Activated T-helper 1 cell treated with Interleukin-2 at 50 U/mL for 16 hours (primary cell): ENCODE measurements around the gene MAGI2.

Experiments
- DNase-seq: peaks from one replicate; pipeline ENCODE4 v3.0.0-alpha.2; 2020; ENCODE audit warnings: low read depth

MAGI2 gene

GRCh38 chr7:79245623-79246249, 207.7 kb downstream of the MAGI2 start:
- no peak for DNase-seq

DNA sequence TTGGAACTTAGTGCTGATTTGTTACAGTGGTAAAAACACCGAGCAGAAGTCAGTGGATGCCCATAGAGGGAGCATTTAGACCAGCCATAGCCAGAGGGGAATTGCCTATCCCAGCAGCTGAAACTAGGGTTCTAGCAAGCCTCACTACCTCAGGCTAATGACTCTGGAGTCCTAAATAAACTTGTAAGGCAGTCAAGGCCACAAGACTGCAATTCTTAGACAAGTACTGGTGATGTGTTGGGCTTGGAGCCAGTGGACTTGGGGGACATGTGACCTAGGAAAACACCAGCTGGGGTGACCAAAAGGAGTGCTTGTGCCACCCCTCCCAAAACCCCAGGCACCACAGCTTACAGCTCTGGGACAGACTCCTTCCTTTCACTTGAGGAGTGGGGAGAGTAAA, 209.0 kb downstream of the MAGI2 start:
- DNase-seq, result no peak

DNA sequence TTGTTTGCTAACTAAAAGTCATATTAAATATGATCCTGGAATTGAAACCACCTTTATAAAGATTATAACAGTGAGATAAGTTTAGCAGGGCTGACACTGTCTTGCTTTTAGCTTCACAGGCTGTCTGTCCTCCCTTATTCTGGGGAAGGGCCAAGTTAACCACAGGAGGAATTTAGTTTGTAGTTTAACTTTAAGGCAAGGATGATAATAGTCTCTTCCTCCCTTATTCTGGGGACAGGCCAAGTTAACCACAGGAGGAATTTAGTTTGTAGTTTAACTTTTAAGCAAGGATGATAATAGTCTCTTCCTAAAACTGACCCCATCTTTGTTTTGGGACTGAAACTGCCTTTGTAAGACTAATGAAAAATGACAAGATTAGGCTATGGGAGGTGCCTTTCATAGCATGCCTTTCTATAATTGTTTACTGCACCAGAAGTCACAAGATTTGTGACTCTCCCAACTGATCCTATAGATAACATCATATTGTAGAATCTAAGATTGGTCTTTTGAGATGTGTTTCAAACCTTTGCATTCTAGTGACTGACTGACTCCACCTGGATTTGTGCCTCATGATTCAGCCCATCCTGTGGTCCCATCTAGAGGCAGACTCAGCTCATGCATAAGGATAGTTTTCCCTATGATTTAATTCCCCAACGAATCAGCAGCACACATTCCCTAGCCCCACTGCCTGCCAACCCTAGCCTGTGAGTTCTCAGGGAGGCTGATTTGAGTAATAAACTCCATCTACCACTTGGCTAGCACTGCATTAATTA, 212.0 kb downstream of the MAGI2 start:
- no peak for DNase-seq

DNA sequence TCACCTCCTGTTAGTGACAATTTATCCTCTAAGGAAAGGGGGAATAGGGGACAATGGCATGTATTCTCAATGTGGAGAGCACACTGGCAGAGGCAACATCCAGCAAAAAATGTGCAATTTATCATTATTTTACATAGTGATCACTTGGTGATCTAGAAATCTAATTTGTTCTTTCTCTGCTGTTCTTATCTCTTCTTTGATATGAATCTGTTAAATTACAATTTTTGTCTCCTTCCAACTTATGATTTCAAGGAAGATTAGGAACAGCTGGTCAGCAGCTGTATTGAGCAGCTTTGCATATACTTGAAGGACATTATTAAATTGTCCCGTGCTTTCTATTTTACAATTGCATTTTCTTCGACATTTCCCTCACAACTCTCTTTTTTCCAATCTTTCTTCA, 213.1 kb downstream of the MAGI2 start:
- no peak for DNase-seq

DNA sequence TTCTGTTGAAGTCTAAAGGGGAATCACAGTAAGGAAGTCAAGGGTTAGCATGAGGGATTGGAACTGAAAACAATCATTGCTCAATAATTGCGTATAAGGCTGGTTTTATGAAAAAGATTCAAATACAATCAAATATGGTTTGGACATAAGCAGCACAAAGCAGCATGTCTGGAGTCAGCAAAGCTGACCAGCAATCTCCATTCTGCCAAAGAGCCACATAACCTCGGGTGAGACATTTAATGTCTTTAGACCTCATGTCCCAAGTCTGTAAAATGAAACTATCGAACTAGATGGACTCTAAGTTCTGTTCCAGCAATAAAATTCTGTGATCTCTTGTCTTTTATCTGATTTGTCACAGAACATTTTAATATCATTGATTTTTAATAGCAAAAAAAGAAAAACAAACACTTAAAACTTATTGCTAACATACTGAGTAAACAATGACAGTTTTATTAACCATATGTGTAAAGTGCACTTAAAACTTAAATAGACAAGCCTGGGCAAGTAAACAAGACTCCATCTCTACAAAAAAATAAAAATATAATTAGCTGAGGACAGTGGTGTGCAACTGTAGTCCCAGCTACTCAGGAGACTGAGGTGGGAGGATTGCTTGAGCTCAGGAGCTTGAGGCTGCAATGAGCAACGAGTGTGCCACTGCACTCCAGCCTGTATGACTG, 217.0 kb downstream of the MAGI2 start:
- DNase-seq, result no peak

GRCh38 chr7:79227044-79227443, 226.4 kb downstream of the MAGI2 start:
- DNase-seq, result no peak

- no peak for DNase-seq
Observed at GRCh38 chr7:79221211-79221610, 232.3 kb downstream of the MAGI2 start.

DNA sequence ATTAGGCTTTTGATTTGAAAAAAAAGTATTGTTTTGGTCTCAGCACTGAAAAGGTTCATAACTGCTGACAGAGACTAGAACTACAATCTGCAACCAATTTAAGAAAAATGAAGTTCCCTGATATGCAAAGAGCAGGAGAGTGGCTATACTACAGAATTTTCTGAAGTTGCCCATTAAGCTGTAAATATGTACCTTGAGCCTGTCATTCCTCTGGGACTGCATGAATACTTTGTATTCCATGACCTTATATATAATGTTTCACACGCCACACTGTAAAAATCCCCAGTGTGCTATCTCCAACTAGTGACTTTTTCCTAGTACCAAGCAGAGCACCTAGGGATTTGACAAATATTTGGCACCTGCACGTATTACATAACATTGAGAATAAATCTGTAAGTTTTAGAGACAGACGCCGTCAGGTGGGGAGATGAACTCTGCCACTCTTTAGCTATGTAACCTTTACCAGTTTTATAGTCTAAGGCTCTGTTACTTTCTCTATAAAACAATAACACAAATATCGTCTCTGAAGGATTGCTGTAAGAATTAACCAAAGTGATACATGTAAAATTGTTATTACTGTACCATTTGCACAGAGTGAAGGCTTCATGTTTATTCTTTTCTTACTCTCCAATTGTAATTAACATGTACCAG, 235.4 kb downstream of the MAGI2 start:
- no peak for DNase-seq

- DNase-seq, result no peak
Observed at GRCh38 chr7:79217468-79217867, 236.0 kb downstream of the MAGI2 start.

DNA sequence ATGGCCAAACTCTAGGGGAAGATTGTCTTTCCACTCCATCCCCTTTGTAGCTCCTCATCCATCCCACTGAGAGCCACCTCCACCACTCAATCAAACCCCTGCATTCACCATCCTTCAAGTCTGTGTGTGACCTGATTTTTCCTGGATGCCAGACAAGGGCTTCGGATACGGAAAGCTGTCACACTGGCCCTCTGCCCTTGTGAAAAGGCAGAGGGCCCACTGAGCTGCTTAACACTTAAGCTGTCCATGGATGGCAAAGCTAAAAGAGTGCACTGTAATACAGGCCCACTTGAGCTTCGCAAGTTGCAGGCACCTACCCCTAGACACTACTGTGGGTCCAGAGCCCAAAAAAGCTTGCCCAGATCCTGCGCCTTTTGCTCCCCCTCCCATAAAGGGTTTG, 237.2 kb downstream of the MAGI2 start:
- DNase-seq, result no peak

DNA sequence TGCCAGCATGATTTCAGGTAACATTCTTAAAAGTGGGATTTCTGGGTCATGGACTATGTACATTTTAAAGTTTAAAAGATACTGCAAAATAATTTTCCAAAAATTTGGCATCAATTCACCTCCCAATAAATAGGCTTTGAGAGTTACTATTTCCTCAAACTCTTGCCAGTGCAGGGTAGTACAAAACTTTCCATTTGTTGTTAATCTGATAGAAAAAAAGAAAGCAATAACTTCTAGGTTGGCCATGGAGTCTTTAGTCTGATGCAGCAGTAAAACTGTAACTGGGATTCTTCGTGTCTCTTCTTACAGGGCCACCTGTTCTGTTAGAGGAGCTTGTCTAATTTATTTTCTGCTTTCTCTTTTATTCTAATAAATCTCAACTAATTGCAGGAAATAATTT, 241.1 kb downstream of the MAGI2 start:
- no peak for DNase-seq

GRCh38 chr7:79211724-79212123, 241.7 kb downstream of the MAGI2 start:
- DNase-seq, result no peak

DNA sequence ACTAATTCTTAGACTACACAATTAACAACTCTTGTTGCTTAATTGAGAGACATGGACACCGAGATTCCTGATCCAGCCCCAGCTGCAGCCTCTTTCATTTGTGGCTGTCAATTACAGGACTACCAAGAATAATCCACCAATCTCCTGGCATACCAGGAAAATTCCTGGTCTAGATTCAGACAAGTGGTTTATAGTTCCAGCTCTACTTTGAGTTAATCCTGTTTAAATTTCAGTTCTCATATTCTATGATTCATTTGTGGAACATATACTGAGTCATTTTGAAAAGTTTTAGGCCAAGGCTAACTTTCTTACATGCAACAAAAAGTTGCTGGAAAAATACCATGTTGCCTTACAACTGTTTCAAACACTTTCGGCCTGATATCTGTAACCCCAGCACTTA, 253.5 kb downstream of the MAGI2 start:
- no peak for DNase-seq

DNA sequence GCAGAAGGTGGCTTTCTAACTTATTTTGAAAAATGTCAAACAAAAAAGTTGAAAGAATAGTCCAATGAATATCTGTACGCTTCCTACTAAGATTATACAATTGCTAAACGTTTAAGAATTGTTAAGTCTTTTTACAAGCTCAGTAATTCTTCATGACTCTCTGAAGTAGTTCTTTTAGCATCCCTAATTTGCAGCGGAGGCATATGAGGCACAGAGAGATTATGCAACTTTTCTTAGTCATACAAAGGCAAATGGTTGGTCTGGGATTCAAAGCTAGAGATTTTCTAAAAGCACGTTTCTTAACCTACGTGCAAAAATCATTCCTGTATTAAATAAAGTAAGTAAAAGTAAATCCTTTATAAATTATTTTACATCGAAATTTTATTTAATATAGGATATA, 254.2 kb downstream of the MAGI2 start:
- no peak for DNase-seq

- no peak for DNase-seq
Observed at GRCh38 chr7:79185605-79186004, 267.9 kb downstream of the MAGI2 start.

- no peak for DNase-seq
Observed at GRCh38 chr7:79182283-79182682, 271.2 kb downstream of the MAGI2 start.

DNA sequence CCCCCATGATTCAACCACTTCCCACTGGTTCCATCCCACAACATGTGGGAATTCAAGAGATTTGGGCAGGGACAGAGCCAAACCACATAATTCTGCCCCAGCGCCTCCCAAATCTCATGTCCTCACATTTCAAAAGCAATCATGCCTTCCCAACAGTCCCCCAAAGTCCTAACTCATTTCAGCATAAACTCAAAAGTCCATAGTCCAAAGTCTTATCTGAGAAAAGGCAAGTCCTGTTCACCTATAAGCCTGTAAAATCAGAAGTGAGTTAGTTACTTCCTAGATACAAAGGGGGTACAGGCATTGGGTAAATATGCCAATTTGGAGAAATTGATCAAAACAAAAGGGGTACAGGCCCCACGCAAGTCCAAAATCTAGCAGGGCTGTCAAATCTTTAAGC, 272.9 kb downstream of the MAGI2 start:
- no peak for DNase-seq

DNA sequence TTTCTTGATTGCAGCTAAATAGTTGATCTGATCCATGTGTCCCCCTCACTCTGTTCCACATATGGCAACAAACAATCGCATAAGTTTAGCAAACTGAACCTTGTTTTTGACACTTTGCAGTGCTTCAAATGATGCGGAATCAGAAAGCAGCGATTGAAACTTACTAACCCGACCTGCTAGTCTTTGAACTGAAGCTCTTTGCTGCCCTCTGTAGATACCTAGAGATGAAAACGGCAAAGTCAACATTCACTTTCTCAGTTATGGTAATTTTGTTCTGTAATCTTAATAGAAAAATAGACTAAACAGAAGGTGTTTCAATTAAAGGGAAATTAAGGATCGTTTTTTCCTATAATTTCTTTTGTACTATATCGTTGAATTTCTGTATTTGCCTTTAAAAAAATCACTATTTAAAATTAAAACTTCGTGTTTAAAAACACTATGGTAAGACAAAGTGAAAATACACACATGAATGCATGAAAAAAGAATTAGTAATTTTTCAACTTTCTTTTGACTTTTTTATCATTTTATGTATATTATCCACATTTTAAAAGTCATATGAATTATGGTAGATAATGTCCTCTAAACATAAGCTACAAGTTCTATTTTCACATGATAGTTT, 276.5 kb downstream of the MAGI2 start:
- DNase-seq, result no peak

DNA sequence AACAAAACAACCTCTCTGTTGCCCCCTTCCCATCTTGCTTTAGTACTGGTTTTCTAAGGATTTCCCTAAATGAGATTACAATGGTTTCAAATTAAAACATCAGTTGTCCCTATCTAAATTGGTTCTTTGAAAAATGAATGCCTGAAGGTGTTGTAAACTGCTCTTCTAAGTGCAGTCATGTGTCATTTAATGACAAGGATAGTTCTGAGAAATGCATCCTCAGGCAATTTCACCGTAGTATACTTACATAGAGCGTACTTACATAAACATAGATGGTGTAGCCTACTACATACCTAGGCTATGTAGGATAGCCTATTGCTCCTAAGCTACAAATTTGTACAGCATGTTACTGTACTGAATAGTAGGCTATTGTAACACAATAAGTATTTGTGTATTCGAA, 278.1 kb downstream of the MAGI2 start:
- no peak for DNase-seq

- no peak for DNase-seq
Observed at GRCh38 chr7:79165225-79165624, 288.2 kb downstream of the MAGI2 start.

GRCh38 chr7:79159040-79159664, 294.3 kb downstream of the MAGI2 start:
- DNase-seq, result no peak

- no peak for DNase-seq
Observed at GRCh38 chr7:79157281-79157680, 296.2 kb downstream of the MAGI2 start.
